Measurements from ENCODE around the gene UBASH3A. TPM values are rescaled to one million over a fixed set of nuclear protein-coding genes. Genes with fewer than 3 reads are reported as not detected.

UBASH3A gene
- total RNA-seq, 4 donors from 2014 or later: 0.40 TPM; not detected in 3

GRCh38 chr21:42358937-42359336 lies 44.8 kb upstream of the UBASH3A start:
- 73 to 87% methylated on average over 7 to 12 of the region's 13 CpGs for WGBS, 2 donors (ENCODE audit: low coverage in 1 of 2)
- H3K27me3 ChIP-seq: peaks cover 81% of the 10 kb centered on the region
- TF ChIP-seq EP300 (IDR thresholded peaks at IDR 0.05) (no peak), POLR2A (IDR thresholded peaks at IDR 0.05) (no peak), CTCF (IDR thresholded peaks at IDR 0.05) (no peak), POLR2AphosphoS5 (IDR thresholded peaks at IDR 0.05) (no peak)
- ATAC-seq: no peak
- no peaks in the 10 kb centered on the region for H3K4me1 ChIP-seq
- H3K36me3 ChIP-seq: no peaks in the 10 kb centered on the region
- no peak overlapping the region for H3K27ac ChIP-seq
- no peak overlapping the region for H3K4me3 ChIP-seq
- H3K9me3 ChIP-seq: peaks cover 0 to 47% (median 0%) of the 10 kb centered on the region in 3 donors

DNA sequence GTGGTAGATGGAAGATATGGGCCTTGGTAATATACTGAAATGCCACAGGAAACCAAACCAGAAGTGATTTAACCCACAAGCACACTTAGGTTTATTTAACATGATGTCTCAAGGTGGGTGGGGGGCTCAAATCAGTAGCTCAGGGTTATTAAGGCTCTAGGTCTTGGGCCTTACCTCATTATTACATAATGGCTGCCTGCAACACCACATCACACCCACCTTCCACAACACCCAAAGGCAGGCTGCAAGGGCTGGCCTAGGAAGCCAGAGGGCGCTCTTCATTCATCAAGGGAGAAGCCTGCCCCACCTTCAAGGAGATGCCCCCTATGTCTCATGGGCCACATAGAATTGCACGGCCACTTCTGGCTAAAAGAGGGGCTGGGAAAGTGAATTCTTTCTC lies 43.4 kb upstream of the UBASH3A start:
- ATAC-seq: no peak
- H3K27me3 ChIP-seq: peaks cover 90% of the 10 kb centered on the region

DNA sequence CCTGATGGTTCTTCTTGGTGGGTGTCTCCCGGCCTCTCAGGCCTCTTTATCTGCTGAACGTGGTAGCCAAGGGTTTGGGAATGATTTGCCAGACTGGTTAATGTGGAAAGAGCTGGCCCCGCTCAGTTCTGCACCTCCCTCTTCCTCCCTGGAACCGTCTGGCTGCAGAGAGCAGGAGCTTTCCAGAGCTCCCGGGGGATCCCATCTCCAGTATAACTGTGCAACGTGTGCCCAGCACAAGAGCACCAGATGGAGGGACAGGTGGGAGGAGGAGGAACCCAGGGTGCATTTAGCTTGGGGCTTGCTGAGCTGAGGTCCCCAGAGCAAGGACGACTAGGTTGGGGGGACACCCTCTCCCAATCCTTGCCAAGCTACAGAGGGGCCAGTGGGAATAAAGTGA lies 42.4 kb upstream of the UBASH3A start:
- Histone ChIP-seq H3K36me3 (no peaks in the 10 kb centered on the region), H3K4me1 (no peaks in the 10 kb centered on the region), H3K27me3 (peaks cover 91% of the 10 kb centered on the region), H3K4me3 (no peak overlapping the region), H3K9me3 (peaks cover 0 to 24% (median 0%) of the 10 kb centered on the region in 3 donors), H3K27ac (no peak overlapping the region)
- ATAC-seq: no peak
- TF ChIP-seq EP300 (IDR thresholded peaks at IDR 0.05) (no peak), POLR2AphosphoS5 (IDR thresholded peaks at IDR 0.05) (no peak), CTCF (IDR thresholded peaks at IDR 0.05) (no peak), POLR2A (IDR thresholded peaks at IDR 0.05) (no peak)
- 65% methylated on average over 2 of the region's 7 CpGs; no CpG with 5 or more reads in 1 of the 2 donors for WGBS, 2 donors (ENCODE audit: low coverage in 1 of 2)

More for the DNA sequence above, 43.4 kb upstream of the UBASH3A start:
- Histone ChIP-seq H3K36me3 (no peaks in the 10 kb centered on the region), H3K27ac (no peak overlapping the region), H3K4me3 (no peak overlapping the region), H3K9me3 (peaks cover 0 to 33% (median 0%) of the 10 kb centered on the region in 3 donors), H3K4me1 (no peaks in the 10 kb centered on the region)
- WGBS, 2 donors (ENCODE audit: low coverage in 1 of 2): 54% methylated on average over 2 of the region's 2 CpGs; no CpG with 5 or more reads in 1 of the 2 donors
- no peak for TF ChIP-seq POLR2AphosphoS5 (IDR thresholded peaks at IDR 0.05)

- H3K9me3 ChIP-seq: peaks cover 0 to 15% (median 0%) of the 10 kb centered on the region in 3 donors
- H3K4me1 ChIP-seq: no peaks in the 10 kb centered on the region
- TF ChIP-seq CTCF (IDR thresholded peaks at IDR 0.05) (no peak), POLR2AphosphoS5 (IDR thresholded peaks at IDR 0.05) (no peak), EP300 (IDR thresholded peaks at IDR 0.05) (no peak), POLR2A (IDR thresholded peaks at IDR 0.05) (no peak)
- no peak overlapping the region for H3K4me3 ChIP-seq
- no peak overlapping the region for H3K27ac ChIP-seq
- no peaks in the 10 kb centered on the region for H3K36me3 ChIP-seq
- H3K27me3 ChIP-seq: peaks cover 86% of the 10 kb centered on the region
- ATAC-seq: no peak
- WGBS, 2 donors (ENCODE audit: low coverage in 1 of 2): 47 to 71% methylated on average over 8 to 12 of the region's 12 CpGs
These were observed 41.5 kb upstream of the UBASH3A start for GRCh38 chr21:42362198-42362597.

DNA sequence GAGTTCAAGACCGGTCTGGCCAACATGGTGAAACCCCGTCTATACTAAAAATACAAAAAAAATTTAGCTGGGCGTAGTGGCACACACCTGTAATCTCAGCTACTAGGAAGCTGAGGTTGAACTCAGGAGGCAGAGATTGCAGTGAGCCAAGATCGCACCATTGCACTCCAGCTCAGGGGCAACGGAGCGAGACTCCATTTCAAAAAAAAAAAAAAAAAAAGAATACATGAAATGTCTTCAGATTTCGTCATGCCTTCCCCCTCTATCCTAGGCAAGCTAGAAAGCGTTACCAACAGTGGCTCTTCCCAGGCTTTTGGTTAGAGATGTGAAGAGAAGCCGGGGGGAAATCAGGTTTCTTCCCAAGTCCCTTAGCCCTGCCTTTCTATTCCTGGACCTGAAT lies 41.0 kb upstream of the UBASH3A start:
- no peak for ATAC-seq
- no peak overlapping the region for H3K27ac ChIP-seq
- WGBS, 2 donors (ENCODE audit: low coverage in 1 of 2): 29 to 57% methylated on average over 1 to 8 of the region's 9 CpGs
- no peaks in the 10 kb centered on the region for H3K36me3 ChIP-seq
- H3K4me1 ChIP-seq: no peaks in the 10 kb centered on the region
- TF ChIP-seq POLR2A (IDR thresholded peaks at IDR 0.05) (no peak), EP300 (IDR thresholded peaks at IDR 0.05) (no peak), POLR2AphosphoS5 (IDR thresholded peaks at IDR 0.05) (no peak), CTCF (IDR thresholded peaks at IDR 0.05) (no peak)
- peaks cover 83% of the 10 kb centered on the region for H3K27me3 ChIP-seq
- peaks cover 0 to 13% (median 0%) of the 10 kb centered on the region in 3 donors for H3K9me3 ChIP-seq
- no peak overlapping the region for H3K4me3 ChIP-seq
